Right atrium auricular region (tissue), 2 donors: Measurements from ENCODE around the gene FGF10. TPM values are rescaled to one million over a fixed set of nuclear protein-coding genes. Genes with fewer than 3 reads are reported as not detected.

Experiments used
- DNase-seq: peaks from one replicate; pipeline ENCODE4 v3.0.0-alpha.2; 2019; ENCODE audit warnings: low spot score
- H3K27ac ChIP-seq, 2 donors: fragments of 200-600 bp; sonication (generic); 1 replicate in 1 of 2; 2 replicates in 1 of 2; pipeline ENCODE4 v1.5.1; 2016 to 2019
- H3K27me3 ChIP-seq, 2 donors: fragments of 200-600 bp; sonication (generic); one replicate each; pipeline versions ENCODE4 v1.5.1 to v1.6.0; 2017 to 2019
- H3K36me3 ChIP-seq: fragments of 200-600 bp; sonication (generic); one replicate; pipeline ENCODE4 v1.5.1; 2016
- H3K4me1 ChIP-seq, 2 donors: fragments of 200-600 bp; sonication (generic); one replicate each; pipeline versions ENCODE4 v1.5.1 to v1.6.0; 2017 to 2019
- H3K4me3 ChIP-seq, 2 donors: fragments of 200-600 bp; sonication (generic); 1 replicate in 1 of 2; 2 replicates in 1 of 2; pipeline ENCODE4 v1.5.1; 2017 to 2019; ENCODE audit warnings: mild to moderate bottlenecking in 1 of 2, moderate library complexity in 1 of 2
- H3K9me3 ChIP-seq, 2 donors: fragments of 200-600 bp; sonication (generic); one replicate each; pipeline ENCODE4 v1.5.1; 2019
- CTCF ChIP-seq, 2 donors: fragments of 200-600 bp; sonication (generic); IDR thresholded peaks; one replicate each; pipeline ENCODE4 v1.5.1; 2019; ENCODE audit warnings: antibody characterized with exemption in 2 of 2
- total RNA-seq, 2 donors: library from RNA; depleted of rRNA; stranded (reverse); fragments of >200 nt; gene quantifications; one replicate each; pipeline ENCODE4 v1.1.0, GENCODE V29; 2016

Gene FGF10
- total RNA-seq, 2 donors from 2014 or later: 0.19 to 0.75 TPM

DNA sequence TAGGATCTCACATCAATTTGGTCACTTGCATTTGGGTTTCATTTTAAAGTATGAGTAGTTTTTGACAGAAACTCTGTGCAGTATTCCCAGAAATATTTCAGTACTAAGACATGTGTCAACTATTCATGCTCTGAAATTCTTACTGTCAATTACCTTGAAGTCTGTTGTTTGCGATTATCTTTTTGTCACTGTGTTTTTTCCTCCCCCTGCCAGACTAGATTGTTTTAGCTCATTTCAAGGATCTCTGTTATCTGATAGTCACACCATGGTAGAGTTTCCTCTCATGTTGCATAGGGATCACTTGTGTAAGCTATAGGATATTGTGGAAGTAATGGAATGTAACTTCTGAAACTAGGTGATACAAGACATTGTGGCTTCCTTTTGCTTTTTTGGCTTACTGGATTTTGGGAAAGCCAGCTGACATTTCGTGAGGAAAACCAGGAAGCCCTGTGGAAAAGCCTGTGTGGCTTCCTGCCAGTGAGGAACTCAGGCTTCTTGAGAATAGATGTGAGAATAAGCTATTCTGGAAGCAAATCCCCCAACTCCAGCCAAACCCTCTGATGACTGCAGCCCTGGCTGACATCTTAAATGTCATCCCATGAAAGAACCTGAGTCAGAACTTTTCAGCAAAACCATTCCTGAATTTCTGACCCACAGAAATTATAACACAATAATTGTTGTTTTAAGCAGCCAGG, 122.2 kb downstream of the FGF10 start:
- no peaks in the 10 kb centered on the region for H3K4me1 ChIP-seq
- H3K36me3 ChIP-seq: no peaks in the 10 kb centered on the region
- H3K4me3 ChIP-seq: no peak overlapping the region
- no peak overlapping the region for H3K27ac ChIP-seq
- TF ChIP-seq CTCF (IDR thresholded peaks at IDR 0.05): no peak
- no peaks in the 10 kb centered on the region for H3K9me3 ChIP-seq
- H3K27me3 ChIP-seq: no peaks in the 10 kb centered on the region
- DNase-seq: no peak

DNA sequence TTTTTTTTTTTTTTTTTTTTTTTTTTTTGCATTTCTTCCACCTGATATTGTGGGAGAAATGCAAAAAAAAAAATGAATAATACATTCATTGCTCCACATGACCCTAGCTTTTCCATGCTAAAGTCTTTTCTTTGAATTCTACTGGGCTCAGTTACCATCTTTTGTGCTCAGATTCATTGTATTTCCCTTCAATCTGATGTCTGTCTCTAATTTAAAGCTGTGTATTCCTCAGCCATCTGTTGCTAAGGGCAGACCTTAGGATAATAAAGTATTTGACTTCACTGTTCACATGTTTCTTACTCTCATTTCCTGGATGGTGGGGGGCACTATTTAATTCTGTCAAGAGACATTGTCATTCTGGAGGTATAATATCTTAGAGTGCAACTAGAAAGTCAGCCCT, 123.5 kb downstream of the FGF10 start:
- no peaks in the 10 kb centered on the region for H3K36me3 ChIP-seq
- no peak for TF ChIP-seq CTCF (IDR thresholded peaks at IDR 0.05)
- H3K4me1 ChIP-seq: no peaks in the 10 kb centered on the region
- no peak for DNase-seq
- H3K4me3 ChIP-seq: no peak overlapping the region
- no peaks in the 10 kb centered on the region for H3K9me3 ChIP-seq
- H3K27me3 ChIP-seq: no peaks in the 10 kb centered on the region
- H3K27ac ChIP-seq: no peak overlapping the region

GRCh38 chr5:44260793-44261192, 128.4 kb downstream of the FGF10 start:
- TF ChIP-seq CTCF (IDR thresholded peaks at IDR 0.05): no peak
- H3K27me3 ChIP-seq: no peaks in the 10 kb centered on the region
- H3K36me3 ChIP-seq: no peaks in the 10 kb centered on the region
- no peak overlapping the region for H3K4me3 ChIP-seq
- no peak overlapping the region for H3K27ac ChIP-seq
- H3K4me1 ChIP-seq: no peaks in the 10 kb centered on the region
- no peak for DNase-seq
- H3K9me3 ChIP-seq: no peaks in the 10 kb centered on the region

- Histone ChIP-seq H3K9me3 (no peaks in the 10 kb centered on the region), H3K4me3 (no peak overlapping the region), H3K27ac (no peak overlapping the region), H3K36me3 (no peaks in the 10 kb centered on the region), H3K27me3 (no peaks in the 10 kb centered on the region), H3K4me1 (no peaks in the 10 kb centered on the region)
- no peak for DNase-seq
- no peak for TF ChIP-seq CTCF (IDR thresholded peaks at IDR 0.05)
These were observed 131.4 kb downstream of the FGF10 start for GRCh38 chr5:44257653-44258365.

DNA sequence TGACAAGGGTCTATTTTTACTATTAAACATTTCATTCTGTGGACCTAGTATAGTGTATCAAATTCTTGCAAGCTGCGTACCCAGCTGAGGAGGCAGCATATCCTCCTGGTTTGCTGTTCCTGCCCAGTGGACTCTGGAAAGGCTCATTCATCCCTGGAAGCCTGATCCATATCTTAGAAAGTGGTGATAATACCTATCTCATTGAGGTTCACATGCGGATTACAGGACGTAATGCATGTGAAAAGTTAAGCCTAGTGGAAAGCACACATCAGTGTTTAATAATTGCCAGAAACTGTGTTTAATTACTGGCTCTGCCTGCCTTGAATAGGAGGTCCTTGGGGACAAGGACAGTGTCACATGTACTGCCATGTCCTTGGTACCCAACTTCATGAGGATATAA, 132.0 kb downstream of the FGF10 start:
- no peak for DNase-seq
- no peaks in the 10 kb centered on the region for H3K4me1 ChIP-seq
- H3K27ac ChIP-seq: no peak overlapping the region
- H3K9me3 ChIP-seq: no peaks in the 10 kb centered on the region
- TF ChIP-seq CTCF (IDR thresholded peaks at IDR 0.05): no peak
- H3K4me3 ChIP-seq: no peak overlapping the region
- no peaks in the 10 kb centered on the region for H3K36me3 ChIP-seq
- no peaks in the 10 kb centered on the region for H3K27me3 ChIP-seq
